Islet precursor cell (in vitro differentiated cells): Measurements from ENCODE around the gene COQ10A.

Experiments used
- DNase-seq: peaks from one replicate; pipeline ENCODE4 v3.0.0-alpha.2; 2018

The COQ10A gene

GRCh38 chr12:56266693-56267442 is at the start of gene COQ10A:
Gene COQ10A, plus strand, starts transcription at chr12:56266942. Its CDS starts 177 bp downstream, at chr12:56267119.
- DNase-seq, result peak; percentile 97

DNA sequence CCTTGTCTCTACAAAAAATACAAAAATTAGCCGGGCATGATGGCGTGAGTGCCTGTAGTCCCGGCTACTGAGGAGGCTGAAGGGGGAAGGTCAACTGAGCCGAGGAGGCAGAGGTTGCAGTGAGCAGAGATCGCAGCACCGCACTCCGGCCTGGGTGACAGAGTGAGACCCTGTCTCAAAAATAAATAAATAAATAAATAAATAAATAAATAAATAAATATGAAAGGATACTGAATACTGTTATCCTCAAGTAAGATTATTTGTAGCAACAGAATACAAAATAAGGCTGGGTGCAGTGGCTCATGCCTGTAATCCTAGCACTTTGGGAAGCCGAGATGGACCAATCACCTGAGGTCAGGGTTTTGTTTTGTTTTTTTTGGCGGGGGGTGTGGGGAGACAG is 46.9 kb upstream of the COQ10A start:
- no peak for DNase-seq

DNA sequence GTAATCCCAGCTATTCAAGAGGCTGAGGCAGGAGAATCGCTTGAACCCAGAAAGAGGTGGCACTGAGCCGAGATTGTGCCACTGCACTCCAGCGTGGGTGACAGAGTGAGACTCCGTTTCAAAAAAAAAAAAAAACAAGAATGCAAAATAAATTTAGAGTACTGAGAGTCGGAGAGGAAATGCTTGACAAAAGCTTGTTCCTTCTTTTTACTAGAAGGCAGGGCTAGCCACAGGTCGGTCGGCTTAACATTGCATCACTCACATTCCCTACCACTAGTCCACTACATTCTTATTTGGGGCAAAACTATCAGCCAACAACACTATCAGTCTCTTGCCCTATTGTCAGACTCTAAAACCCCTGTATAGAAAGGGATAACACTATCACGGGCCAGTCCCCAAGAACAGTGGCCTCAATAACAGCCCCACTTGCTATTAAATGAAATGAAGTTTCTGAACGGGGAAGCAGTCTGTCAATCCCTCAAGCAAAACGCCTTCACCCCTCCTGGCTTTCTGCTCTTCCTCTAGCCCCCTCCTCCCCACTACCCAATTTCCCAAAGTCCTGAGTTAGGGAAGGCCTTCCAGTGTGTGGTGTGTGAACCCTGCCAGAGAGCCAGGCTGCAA is 46.0 kb upstream of the COQ10A start:
- no peak for DNase-seq

- DNase-seq, result peak; percentile 91
Measured at GRCh38 chr12:56221232-56221756, 45.4 kb upstream of the COQ10A start.

GRCh38 chr12:56221757-56222530 is 44.8 kb upstream of the COQ10A start, which contains the start of gene RNF41:
Gene RNF41, minus strand, starts transcription at chr12:56221922. Its CDS starts 7,875 bp downstream, at chr12:56214047.
- peak; percentile 100 for DNase-seq

- no peak for DNase-seq
Measured at GRCh38 chr12:56222531-56222895, 44.2 kb upstream of the COQ10A start.

- DNase-seq, result no peak
Measured at GRCh38 chr12:56223571-56224101, 43.1 kb upstream of the COQ10A start.

GRCh38 chr12:56224102-56224701 is 42.5 kb upstream of the COQ10A start, which contains the start of gene NABP2:
Gene NABP2, plus strand, starts transcription at chr12:56224342. Its CDS starts 515 bp downstream, at chr12:56224857.
- peak; percentile 100 for DNase-seq

DNA sequence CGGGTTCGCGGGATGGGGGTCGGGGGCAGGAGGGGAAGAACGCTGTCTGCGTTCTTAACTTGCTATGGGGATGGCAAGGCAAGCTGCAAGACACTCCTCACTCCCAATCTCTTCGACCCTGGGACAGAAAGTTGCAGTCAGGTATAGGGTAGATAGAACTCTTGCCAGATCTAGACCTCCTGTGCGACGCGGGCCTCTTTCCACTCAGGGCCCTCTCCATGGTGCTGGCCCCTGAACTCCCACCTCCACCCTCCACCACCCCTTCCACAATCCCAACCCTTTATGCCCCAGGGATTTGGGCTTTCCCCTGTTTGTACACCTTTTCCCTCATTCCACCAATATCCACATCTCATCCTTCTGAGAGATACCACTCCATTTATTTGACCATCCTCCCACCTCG is 41.8 kb upstream of the COQ10A start:
- DNase-seq, result no peak

- DNase-seq, result no peak
Measured at GRCh38 chr12:56229082-56229481, 37.7 kb upstream of the COQ10A start.

- DNase-seq, result no peak
Measured at GRCh38 chr12:56229916-56230431, 36.8 kb upstream of the COQ10A start, which contains the start of gene SLC39A5. Gene SLC39A5, plus strand, starts transcription at chr12:56230051. Its CDS starts 1,224 bp downstream, at chr12:56231275.

DNA sequence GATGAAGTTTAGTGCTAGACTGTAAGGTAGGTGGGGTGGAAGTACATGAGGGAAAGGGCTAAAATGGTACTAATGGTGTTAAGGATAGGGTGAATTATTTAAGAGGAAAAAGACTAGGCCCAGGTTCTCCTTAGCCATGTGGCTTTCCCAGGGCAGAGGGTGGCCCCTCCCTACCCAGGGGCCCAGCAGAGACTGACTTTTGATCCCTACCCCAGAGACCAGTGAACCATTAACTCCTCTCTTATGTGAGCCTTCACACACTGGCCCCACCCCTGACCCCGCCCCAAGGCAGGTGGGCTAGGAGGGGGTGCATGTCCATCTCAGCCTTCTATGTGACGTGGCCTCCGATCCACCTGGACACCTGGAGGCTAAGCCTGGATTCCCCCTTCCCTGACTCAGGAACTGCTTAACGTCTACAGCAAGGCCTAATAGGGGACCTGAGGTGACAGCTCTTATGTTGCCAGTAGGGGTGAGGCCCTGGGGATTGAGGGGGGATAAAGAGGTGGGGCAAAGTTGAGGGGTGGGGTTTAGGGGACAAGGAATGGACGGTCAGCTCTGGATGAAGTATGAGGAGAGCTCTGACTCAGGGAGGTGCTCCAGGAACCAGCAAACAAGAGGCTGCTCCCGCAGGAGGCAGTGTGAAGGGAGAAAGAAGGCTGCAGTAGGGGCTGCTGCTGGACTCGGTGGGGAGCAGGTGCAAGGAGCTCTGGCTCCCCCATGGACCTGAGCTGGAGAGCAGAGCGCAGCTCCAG is 36.1 kb upstream of the COQ10A start:
- no peak for DNase-seq

DNA sequence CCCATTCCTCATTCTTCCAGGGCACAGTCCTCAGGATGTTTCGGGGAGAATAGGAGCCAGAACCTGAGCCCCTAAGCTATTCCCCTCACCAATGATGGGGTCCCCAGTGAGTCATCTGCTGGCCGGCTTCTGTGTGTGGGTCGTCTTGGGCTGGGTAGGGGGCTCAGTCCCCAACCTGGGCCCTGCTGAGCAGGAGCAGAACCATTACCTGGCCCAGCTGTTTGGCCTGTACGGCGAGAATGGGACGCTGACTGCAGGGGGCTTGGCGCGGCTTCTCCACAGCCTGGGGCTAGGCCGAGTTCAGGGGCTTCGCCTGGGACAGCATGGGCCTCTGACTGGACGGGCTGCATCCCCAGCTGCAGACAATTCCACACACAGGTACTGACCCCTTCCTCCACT is 35.6 kb upstream of the COQ10A start:
- no peak for DNase-seq

- no peak for DNase-seq
Measured at GRCh38 chr12:56234746-56235436, 31.9 kb upstream of the COQ10A start.

GRCh38 chr12:56236091-56236490 is 30.7 kb upstream of the COQ10A start:
- no peak for DNase-seq

- no peak for DNase-seq
Measured at GRCh38 chr12:56236985-56237384, 29.8 kb upstream of the COQ10A start.

- no peak for DNase-seq
Measured at GRCh38 chr12:56237552-56237951, 29.2 kb upstream of the COQ10A start.

- no peak for DNase-seq
Measured at GRCh38 chr12:56241424-56242303, 25.1 kb upstream of the COQ10A start.

DNA sequence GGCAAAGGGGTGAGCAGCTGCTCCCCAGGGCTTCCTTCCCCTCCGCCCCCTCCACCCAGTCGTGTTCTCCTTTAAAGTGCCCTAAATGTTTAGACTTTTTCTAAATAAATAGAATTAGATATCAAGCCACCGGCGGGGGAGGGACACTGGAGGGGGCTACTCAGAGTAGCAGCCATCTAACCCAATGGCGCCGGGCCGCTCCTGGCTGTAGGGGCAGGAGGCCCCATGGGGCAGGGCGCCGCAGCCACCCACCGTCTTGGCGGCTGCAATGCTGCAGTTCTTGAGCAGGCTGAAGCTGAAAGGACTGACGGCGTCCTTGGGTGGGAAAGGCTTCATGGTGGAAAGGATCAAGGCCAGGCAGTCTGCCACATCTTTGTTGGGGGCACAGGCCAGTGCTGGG is 23.8 kb upstream of the COQ10A start:
- DNase-seq, result no peak

GRCh38 chr12:56243731-56244181 is 23.0 kb upstream of the COQ10A start:
- no peak for DNase-seq
